ENCODE data around the gene CHCHD10. TPM values are rescaled to one million over a fixed set of nuclear protein-coding genes. Genes with fewer than 3 reads are reported as not detected.

Gene CHCHD10
- total and polyA plus RNA-seq, 2 of the 13 experiments (the other 11 are each of a cell fraction or from before 2014, with no cell fraction given) = 37.0 to 62.8 TPM

- TF ChIP-seq, protein P1, sequence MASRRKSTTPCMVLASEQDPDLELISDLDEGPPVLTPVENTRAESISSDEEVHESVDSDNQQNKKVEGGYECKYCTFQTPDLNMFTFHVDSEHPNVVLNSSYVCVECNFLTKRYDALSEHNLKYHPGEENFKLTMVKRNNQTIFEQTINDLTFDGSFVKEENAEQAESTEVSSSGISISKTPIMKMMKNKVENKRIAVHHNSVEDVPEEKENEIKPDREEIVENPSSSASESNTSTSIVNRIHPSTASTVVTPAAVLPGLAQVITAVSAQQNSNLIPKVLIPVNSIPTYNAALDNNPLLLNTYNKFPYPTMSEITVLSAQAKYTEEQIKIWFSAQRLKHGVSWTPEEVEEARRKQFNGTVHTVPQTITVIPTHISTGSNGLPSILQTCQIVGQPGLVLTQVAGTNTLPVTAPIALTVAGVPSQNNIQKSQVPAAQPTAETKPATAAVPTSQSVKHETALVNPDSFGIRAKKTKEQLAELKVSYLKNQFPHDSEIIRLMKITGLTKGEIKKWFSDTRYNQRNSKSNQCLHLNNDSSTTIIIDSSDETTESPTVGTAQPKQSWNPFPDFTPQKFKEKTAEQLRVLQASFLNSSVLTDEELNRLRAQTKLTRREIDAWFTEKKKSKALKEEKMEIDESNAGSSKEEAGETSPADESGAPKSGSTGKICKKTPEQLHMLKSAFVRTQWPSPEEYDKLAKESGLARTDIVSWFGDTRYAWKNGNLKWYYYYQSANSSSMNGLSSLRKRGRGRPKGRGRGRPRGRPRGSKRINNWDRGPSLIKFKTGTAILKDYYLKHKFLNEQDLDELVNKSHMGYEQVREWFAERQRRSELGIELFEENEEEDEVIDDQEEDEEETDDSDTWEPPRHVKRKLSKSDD (CRISPR knock-in tag; IDR thresholded peaks at IDR 0.05; ENCODE audit: low read depth) = 0 out of 2 replicates have a peak, but pooled peaks have one; percentile 28
- 0 out of 2 replicates have a peak, but pooled peaks have one; percentile 35 for TF ChIP-seq ZNF234 (CRISPR knock-in tag; conservative IDR thresholded peaks at IDR 0.05)
- TF ChIP-seq, protein P2, sequence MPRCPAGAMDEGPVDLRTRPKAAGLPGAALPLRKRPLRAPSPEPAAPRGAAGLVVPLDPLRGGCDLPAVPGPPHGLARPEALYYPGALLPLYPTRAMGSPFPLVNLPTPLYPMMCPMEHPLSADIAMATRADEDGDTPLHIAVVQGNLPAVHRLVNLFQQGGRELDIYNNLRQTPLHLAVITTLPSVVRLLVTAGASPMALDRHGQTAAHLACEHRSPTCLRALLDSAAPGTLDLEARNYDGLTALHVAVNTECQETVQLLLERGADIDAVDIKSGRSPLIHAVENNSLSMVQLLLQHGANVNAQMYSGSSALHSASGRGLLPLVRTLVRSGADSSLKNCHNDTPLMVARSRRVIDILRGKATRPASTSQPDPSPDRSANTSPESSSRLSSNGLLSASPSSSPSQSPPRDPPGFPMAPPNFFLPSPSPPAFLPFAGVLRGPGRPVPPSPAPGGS (CRISPR knock-in tag; IDR thresholded peaks at IDR 0.05) = 0 out of 2 replicates have a peak, but pooled peaks have one; percentile 32
- TF ChIP-seq SALL1 (CRISPR knock-in tag; IDR thresholded peaks at IDR 0.05) = peak; percentile 63
- TF ChIP-seq POLR2G (IDR thresholded peaks at IDR 0.05; ENCODE audit: low read depth, low read length) = peak; percentile 83
- 0 out of 2 replicates have a peak, but pooled peaks have one; percentile 35 for TF ChIP-seq ATF2 (CRISPR knock-in tag; IDR thresholded peaks at IDR 0.05)
- TF ChIP-seq SRSF1 (optimal IDR thresholded peaks at IDR 0.05; ENCODE audit: low read depth, low read length) = peak; percentile 58
- TF ChIP-seq ZBTB44 (CRISPR knock-in tag; IDR thresholded peaks at IDR 0.05) = no peak
- TF ChIP-seq, protein P3, sequence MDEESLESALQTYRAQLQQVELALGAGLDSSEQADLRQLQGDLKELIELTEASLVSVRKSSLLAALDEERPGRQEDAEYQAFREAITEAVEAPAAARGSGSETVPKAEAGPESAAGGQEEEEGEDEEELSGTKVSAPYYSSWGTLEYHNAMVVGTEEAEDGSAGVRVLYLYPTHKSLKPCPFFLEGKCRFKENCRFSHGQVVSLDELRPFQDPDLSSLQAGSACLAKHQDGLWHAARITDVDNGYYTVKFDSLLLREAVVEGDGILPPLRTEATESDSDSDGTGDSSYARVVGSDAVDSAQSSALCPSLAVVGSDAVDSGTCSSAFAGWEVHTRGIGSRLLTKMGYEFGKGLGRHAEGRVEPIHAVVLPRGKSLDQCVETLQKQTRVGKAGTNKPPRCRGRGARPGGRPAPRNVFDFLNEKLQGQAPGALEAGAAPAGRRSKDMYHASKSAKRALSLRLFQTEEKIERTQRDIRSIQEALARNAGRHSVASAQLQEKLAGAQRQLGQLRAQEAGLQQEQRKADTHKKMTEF (CRISPR knock-in tag; IDR thresholded peaks at IDR 0.05) = peak; percentile 71; the same call in 1 of the 2 replicates
- peak; percentile 83 for TF ChIP-seq ZFY (CRISPR knock-in tag; IDR thresholded peaks at IDR 0.05)
- TF ChIP-seq, protein P4, sequence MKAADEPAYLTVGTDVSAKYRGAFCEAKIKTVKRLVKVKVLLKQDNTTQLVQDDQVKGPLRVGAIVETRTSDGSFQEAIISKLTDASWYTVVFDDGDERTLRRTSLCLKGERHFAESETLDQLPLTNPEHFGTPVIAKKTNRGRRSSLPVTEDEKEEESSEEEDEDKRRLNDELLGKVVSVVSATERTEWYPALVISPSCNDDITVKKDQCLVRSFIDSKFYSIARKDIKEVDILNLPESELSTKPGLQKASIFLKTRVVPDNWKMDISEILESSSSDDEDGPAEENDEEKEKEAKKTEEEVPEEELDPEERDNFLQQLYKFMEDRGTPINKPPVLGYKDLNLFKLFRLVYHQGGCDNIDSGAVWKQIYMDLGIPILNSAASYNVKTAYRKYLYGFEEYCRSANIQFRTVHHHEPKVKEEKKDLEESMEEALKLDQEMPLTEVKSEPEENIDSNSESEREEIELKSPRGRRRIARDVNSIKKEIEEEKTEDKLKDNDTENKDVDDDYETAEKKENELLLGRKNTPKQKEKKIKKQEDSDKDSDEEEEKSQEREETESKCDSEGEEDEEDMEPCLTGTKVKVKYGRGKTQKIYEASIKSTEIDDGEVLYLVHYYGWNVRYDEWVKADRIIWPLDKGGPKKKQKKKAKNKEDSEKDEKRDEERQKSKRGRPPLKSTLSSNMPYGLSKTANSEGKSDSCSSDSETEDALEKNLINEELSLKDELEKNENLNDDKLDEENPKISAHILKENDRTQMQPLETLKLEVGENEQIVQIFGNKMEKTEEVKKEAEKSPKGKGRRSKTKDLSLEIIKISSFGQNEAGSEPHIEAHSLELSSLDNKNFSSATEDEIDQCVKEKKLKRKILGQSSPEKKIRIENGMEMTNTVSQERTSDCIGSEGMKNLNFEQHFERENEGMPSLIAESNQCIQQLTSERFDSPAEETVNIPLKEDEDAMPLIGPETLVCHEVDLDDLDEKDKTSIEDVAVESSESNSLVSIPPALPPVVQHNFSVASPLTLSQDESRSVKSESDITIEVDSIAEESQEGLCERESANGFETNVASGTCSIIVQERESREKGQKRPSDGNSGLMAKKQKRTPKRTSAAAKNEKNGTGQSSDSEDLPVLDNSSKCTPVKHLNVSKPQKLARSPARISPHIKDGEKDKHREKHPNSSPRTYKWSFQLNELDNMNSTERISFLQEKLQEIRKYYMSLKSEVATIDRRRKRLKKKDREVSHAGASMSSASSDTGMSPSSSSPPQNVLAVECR (CRISPR knock-in tag; IDR thresholded peaks at IDR 0.05; ENCODE audit: borderline replicate concordance) = peak; percentile 79
- 0 out of 2 replicates have a peak, but pooled peaks have one; percentile 45 for TF ChIP-seq ZBTB20 (CRISPR knock-in tag; IDR thresholded peaks at IDR 0.05; ENCODE audit: borderline replicate concordance, low read depth)
- TF ChIP-seq ATF7-NPFF (CRISPR knock-in tag; IDR thresholded peaks at IDR 0.05; ENCODE audit: low read depth) = peak; percentile 62; the same call in 1 of the 2 replicates
- TF ChIP-seq ZNF546 (CRISPR knock-in tag; conservative IDR thresholded peaks at IDR 0.05) = peak; percentile 78; the same call in 1 of the 2 replicates
These were observed 16.9 kb downstream of the CHCHD10 start, which contains the start of gene ZNF70 (continued) for GRCh38 chr22:23750714-23751440.
